Measurements from ENCODE around the gene RABL3.
"Not testable (repeated sequence)": the region's sequence is repeated elsewhere in the genome, so short reads cannot be mapped to it uniquely, and the experiment has no call there.

RABL3 gene

GRCh38 chr3:120742198-120742848 lies at the start of gene RABL3, which contains the start of gene GTF2E1:
Gene RABL3, minus strand, starts transcription at chr3:120742516. Its CDS starts 9 bp downstream, at chr3:120742507.
Gene GTF2E1, plus strand, starts transcription at chr3:120742744. Its CDS starts 7,809 bp downstream, at chr3:120750553.
- intact Hi-C loops (cut with DNase I): no loop called here
- DNase-seq: peak; percentile 94 to 100 (median 99)

GRCh38 chr3:120791913-120792312 lies 49.6 kb upstream of the RABL3 start:
- peak in 1 of 42 donors; percentile 23 for DNase-seq
- intact Hi-C loops (cut with DNase I): no loop called here

GRCh38 chr3:120791010-120791409 lies 48.7 kb upstream of the RABL3 start:
- DNase-seq: no peak

GRCh38 chr3:120785832-120786231 lies 43.5 kb upstream of the RABL3 start:
- intact Hi-C loops (cut with DNase I); DNase-seq: not testable (repeated sequence)

More at GRCh38 chr3:120791010-120791409, 48.7 kb upstream of the RABL3 start:
- intact Hi-C loops (cut with DNase I): no loop called here

GRCh38 chr3:120780977-120781376 lies 38.7 kb upstream of the RABL3 start:
- DNase-seq: no peak
- intact Hi-C loops (cut with DNase I): no loop called here

GRCh38 chr3:120778776-120779175 lies 36.5 kb upstream of the RABL3 start:
- intact Hi-C loops (cut with DNase I): no loop called here
- DNase-seq: no peak

GRCh38 chr3:120775411-120775810 lies 33.1 kb upstream of the RABL3 start:
- intact Hi-C loops (cut with DNase I): no loop called here
- DNase-seq: no peak

- intact Hi-C loops (cut with DNase I): no loop called here
- no peak for DNase-seq
Observed at GRCh38 chr3:120773932-120774331, 31.6 kb upstream of the RABL3 start.

- DNase-seq: no peak
- intact Hi-C loops (cut with DNase I): no loop called here
Observed at GRCh38 chr3:120772081-120772480, 29.8 kb upstream of the RABL3 start.

- intact Hi-C loops (cut with DNase I): no loop called here
- no peak for DNase-seq
Observed at GRCh38 chr3:120770891-120771290, 28.6 kb upstream of the RABL3 start.

- intact Hi-C loops (cut with DNase I): no loop called here
- DNase-seq: no peak
Observed at GRCh38 chr3:120769436-120769835, 27.1 kb upstream of the RABL3 start.

GRCh38 chr3:120767106-120767505 lies 24.8 kb upstream of the RABL3 start:
- intact Hi-C loops (cut with DNase I): no loop called here

GRCh38 chr3:120766576-120766975 lies 24.3 kb upstream of the RABL3 start:
- DNase-seq: no peak
- intact Hi-C loops (cut with DNase I): no loop called here

More at GRCh38 chr3:120767106-120767505, 24.8 kb upstream of the RABL3 start:
- DNase-seq: no peak

- DNase-seq: no peak
- intact Hi-C loops (cut with DNase I): no loop called here
Observed at GRCh38 chr3:120765830-120766493, 23.6 kb upstream of the RABL3 start.

GRCh38 chr3:120764206-120764605 lies 21.9 kb upstream of the RABL3 start:
- no peak for DNase-seq
- intact Hi-C loops (cut with DNase I): no loop called here

- intact Hi-C loops (cut with DNase I): no loop called here
- no peak for DNase-seq
Observed at GRCh38 chr3:120763601-120764000, 21.3 kb upstream of the RABL3 start.

- DNase-seq: no peak
- intact Hi-C loops (cut with DNase I): no loop called here
Observed at GRCh38 chr3:120762615-120763014, 20.3 kb upstream of the RABL3 start.

- DNase-seq; intact Hi-C loops (cut with DNase I): not testable (repeated sequence)
Observed at GRCh38 chr3:120758551-120758950, 16.2 kb upstream of the RABL3 start.

GRCh38 chr3:120756061-120756460 lies 13.7 kb upstream of the RABL3 start:
- no peak for DNase-seq
- intact Hi-C loops (cut with DNase I): no loop called here

GRCh38 chr3:120753810-120754209 lies 11.5 kb upstream of the RABL3 start:
- intact Hi-C loops (cut with DNase I): no loop called here
- DNase-seq: no peak

GRCh38 chr3:120752865-120753264 lies 10.5 kb upstream of the RABL3 start:
- DNase-seq: no peak
- intact Hi-C loops (cut with DNase I): no loop called here
